ENCODE measurements around the gene GSC. TPM values are rescaled to one million over a fixed set of nuclear protein-coding genes. Genes with fewer than 3 reads are reported as not detected.
A peak's percentile ranks its signal among the peaks of the same experiment; 100 is the strongest.
"Not testable (repeated sequence)": the region's sequence is repeated elsewhere in the genome, so short reads cannot be mapped to it uniquely, and the experiment has no call there.

Gene GSC
- total RNA-seq, 1 experiment from 2014 or later = not detected

- Histone ChIP-seq H2AK5ac (ENCODE audit: insufficient read length, low read length) (no peak overlapping the region), H3K27ac (ENCODE audit: insufficient read length, low read depth, low read length) (no peak overlapping the region), H3K4me1 (ENCODE audit: insufficient read depth, low read length) (no peaks in the 10 kb centered on the region), H2BK20ac (ENCODE audit: low read depth, low read length, poor library complexity, severe bottlenecking) (no peak overlapping the region), H3K14ac (ENCODE audit: insufficient read depth, low read length) (no peak overlapping the region), H3K27me3 (ENCODE audit: insufficient read depth, low read length) (no peaks in the 10 kb centered on the region), H3K79me1 (ENCODE audit: insufficient read depth, low read depth, low read length, poor library complexity, severe bottlenecking) (no peaks in the 10 kb centered on the region), H3K18ac (ENCODE audit: insufficient read length, low read depth, low read length) (no peak overlapping the region), H3K9ac (ENCODE audit: extremely low read depth, insufficient read length, low read length) (no peak overlapping the region), H4K20me1 (ENCODE audit: control insufficient read depth, insufficient read depth, insufficient read length) (no peaks in the 10 kb centered on the region), H3K56ac (ENCODE audit: insufficient read length, low read depth, low read length) (no peak overlapping the region), H3K4me2 (ENCODE audit: insufficient read depth, insufficient read length, low read length) (no peak overlapping the region), H4K91ac (ENCODE audit: insufficient read length, low read depth, low read length) (no peak overlapping the region), H4K5ac (ENCODE audit: insufficient read length, low read depth, low read length) (no peak overlapping the region), H4K8ac (replicated peaks; ENCODE audit: insufficient read length, low read depth, low read length) (no peak overlapping the region), H3K9me3 (ENCODE audit: control insufficient read depth, low read depth, low read length) (no peaks in the 10 kb centered on the region), H3K4ac (ENCODE audit: low read depth, low read length) (no peak overlapping the region), H2BK15ac (ENCODE audit: low read depth, low read length) (no peak overlapping the region; the same call in 1 of the 2 replicates), H3K79me2 (ENCODE audit: insufficient read depth, low read length) (no peaks in the 10 kb centered on the region), H2BK120ac (ENCODE audit: low read depth, low read length, poor library complexity, severe bottlenecking) (no peak overlapping the region), H3T11ph (ENCODE audit: low read length) (no peak overlapping the region), H2BK12ac (ENCODE audit: insufficient read length, low read depth, low read length) (no peak overlapping the region), H2AFZ (ENCODE audit: low read length) (no peak overlapping the region), H3K23me2 (ENCODE audit: insufficient read length, low read depth, low read length, poor library complexity, severe bottlenecking) (no peaks in the 10 kb centered on the region), H3K23ac (ENCODE audit: insufficient read length, low read depth, low read length) (no peak overlapping the region), H2BK5ac (ENCODE audit: insufficient read length, low read length) (no peak overlapping the region)
- H3K9me3 Mint-ChIP-seq = no peaks in the 10 kb centered on the region; a peak in 3 of 5 replicates
- no CpG with 5 or more reads among the region's 3 CpGs for WGBS (ENCODE audit: extremely low coverage, insufficient read length, low lambda C conversion rate)
- peaks cover 8 to 15% of the 10 kb centered on the region in 2 experiments for H3K4me1 Mint-ChIP-seq
- no peaks in the 10 kb centered on the region for H3K36me3 Mint-ChIP-seq (ENCODE audit: insufficient read depth in 1 of 3, low read depth in 3 of 3)
- no peak for TF ChIP-seq CTCF (conservative IDR thresholded peaks at IDR 0.05)
- peaks cover 5% of the 10 kb centered on the region for H3K27me3 Mint-ChIP-seq (ENCODE audit: low read depth)
- no peak for DNase-seq
- peak overlapping the region in 2 of 3 experiments; percentile 18 to 94; a peak in 4 of 7 replicates for H3K27ac Mint-ChIP-seq
- H3K4me3 Mint-ChIP-seq = no peak overlapping the region
These were observed 41.0 kb downstream of the GSC start for GRCh38 chr14:94728950-94729349.

DNA sequence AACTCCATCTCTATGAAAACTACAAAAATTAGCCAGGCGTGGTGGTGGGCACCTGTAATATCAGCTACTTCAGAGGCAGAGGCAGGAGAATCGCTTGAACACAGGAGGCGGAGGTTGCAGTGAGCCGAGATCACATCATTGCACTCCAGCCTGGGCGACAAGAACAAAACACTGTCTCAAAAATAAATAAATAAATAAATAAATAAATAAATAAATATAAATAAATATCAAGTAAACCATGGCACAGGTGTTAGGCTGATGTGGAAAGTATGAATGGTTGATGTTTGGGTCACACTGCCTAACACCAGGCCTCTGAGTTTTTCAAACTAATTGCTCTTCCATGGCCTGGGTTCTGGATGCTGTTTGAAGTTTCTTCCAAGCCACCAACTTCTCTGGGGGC, 41.5 kb downstream of the GSC start:
- not testable (repeated sequence) for H3K56ac ChIP-seq (ENCODE audit: insufficient read length, low read depth, low read length); H3K4ac ChIP-seq (ENCODE audit: low read depth, low read length); H3K36me3 Mint-ChIP-seq (ENCODE audit: insufficient read depth in 1 of 3, low read depth in 3 of 3); H2BK20ac ChIP-seq (ENCODE audit: low read depth, low read length, poor library complexity, severe bottlenecking); H3T11ph ChIP-seq (ENCODE audit: low read length); H3K9me3 ChIP-seq (ENCODE audit: control insufficient read depth, low read depth, low read length); H2AFZ ChIP-seq (ENCODE audit: low read length); H3K4me2 ChIP-seq (ENCODE audit: insufficient read depth, insufficient read length, low read length); H3K23me2 ChIP-seq (ENCODE audit: insufficient read length, low read depth, low read length, poor library complexity, severe bottlenecking); H2BK12ac ChIP-seq (ENCODE audit: insufficient read length, low read depth, low read length); H2BK120ac ChIP-seq (ENCODE audit: low read depth, low read length, poor library complexity, severe bottlenecking); H3K79me2 ChIP-seq (ENCODE audit: insufficient read depth, low read length); DNase-seq; H3K14ac ChIP-seq (ENCODE audit: insufficient read depth, low read length); H2AK5ac ChIP-seq (ENCODE audit: insufficient read length, low read length); H4K5ac ChIP-seq (ENCODE audit: insufficient read length, low read depth, low read length); H2BK15ac ChIP-seq (ENCODE audit: low read depth, low read length); H4K8ac ChIP-seq (replicated peaks; ENCODE audit: insufficient read length, low read depth, low read length); H3K4me1 ChIP-seq (ENCODE audit: insufficient read depth, low read length); H3K4me3 Mint-ChIP-seq; H3K18ac ChIP-seq (ENCODE audit: insufficient read length, low read depth, low read length); H3K27me3 ChIP-seq (ENCODE audit: insufficient read depth, low read length); H3K27me3 Mint-ChIP-seq (ENCODE audit: low read depth); H3K23ac ChIP-seq (ENCODE audit: insufficient read length, low read depth, low read length); H4K91ac ChIP-seq (ENCODE audit: insufficient read length, low read depth, low read length); H2BK5ac ChIP-seq (ENCODE audit: insufficient read length, low read length); H3K9me3 Mint-ChIP-seq; H3K27ac ChIP-seq (ENCODE audit: insufficient read length, low read depth, low read length); H3K79me1 ChIP-seq (ENCODE audit: insufficient read depth, low read depth, low read length, poor library complexity, severe bottlenecking); H3K9ac ChIP-seq (ENCODE audit: extremely low read depth, insufficient read length, low read length); H4K20me1 ChIP-seq (ENCODE audit: control insufficient read depth, insufficient read depth, insufficient read length)
- WGBS (ENCODE audit: extremely low coverage, insufficient read length, low lambda C conversion rate) = no CpG with 5 or more reads among the region's 5 CpGs
- H3K27ac Mint-ChIP-seq = peak overlapping the region in 1 of 3 experiments; percentile 94; a peak in 1 of 7 replicates
- H3K4me1 Mint-ChIP-seq = peaks cover 8 to 15% of the 10 kb centered on the region in 2 experiments

Data from H9 (cell line).